Panc1 (cell line): Measurements from ENCODE around the gene ACCSL. TPM values are rescaled to one million over a fixed set of nuclear protein-coding genes. Genes with fewer than 3 reads are reported as not detected.

Experiments
- ATAC-seq: fragments of 200-7000 bp; cut with Tn5 transposase; 2 replicates; pipeline ENCODE4 v1.9.1; 2020; ENCODE audit warnings: mild to moderate bottlenecking, moderate library complexity
- BruUV-seq: library from RNA; stranded (reverse); fragments of 400-500 nt; replicated peaks from 2 replicates; lab custom pipeline; 2021; lab: Mats Ljungman, UMichigan
- CTCF ChIA-PET: fragments of 300-600 bp; sonication (Branson Sonifier 250); formaldehyde crosslinking; loops from one replicate; lab custom pipeline; 2022; ENCODE audit warnings: antibody characterized with exemption; lab: Charles Lee
- POLR2A ChIA-PET: fragments of 300-600 bp; sonication (Branson Sonifier 250); formaldehyde crosslinking; loops from one replicate; lab custom pipeline; 2022; ENCODE audit warnings: antibody characterized with exemption; lab: Charles Lee
- DNase-seq: peaks from one replicate; pipeline ENCODE4 v3.0.0-alpha.2; 2010; ENCODE audit warnings: low read depth, low spot score
- H3K27ac ChIP-seq: 2 replicates; pipeline ENCODE4 v1.5.1; 2011; ENCODE audit warnings: mild to moderate bottlenecking, low read length, inconsistent platforms
- H3K27me3 ChIP-seq: fragments of 200-500 bp; sonication (Bioruptor generic); 2 replicates; pipeline ENCODE4 v1.6.0; 2014; ENCODE audit warnings: low read length, inconsistent platforms; ENCODE audit not compliant: control insufficient read depth, insufficient read depth
- H3K36me3 ChIP-seq: fragments of 200-500 bp; sonication (Bioruptor generic); 2 replicates; pipeline ENCODE4 v1.5.1; 2014; ENCODE audit warnings: inconsistent platforms, mild to moderate bottlenecking, low read length, moderate library complexity; ENCODE audit not compliant: control insufficient read depth, insufficient read depth
- H3K4me1 ChIP-seq: 2 replicates; pipeline ENCODE4 v1.5.1; 2011; ENCODE audit warnings: inconsistent platforms, mild to moderate bottlenecking, low read length, moderate library complexity; ENCODE audit not compliant: control insufficient read depth, insufficient read depth
- H3K4me3 ChIP-seq, 2 experiments: 2 replicates each; pipeline ENCODE4 v1.5.1; 2011 to 2012; ENCODE audit warnings: low read depth in 2 of 2, low read length in 2 of 2, mild to moderate bottlenecking in 2 of 2, inconsistent platforms in 1 of 2, moderate library complexity in 1 of 2
- H3K9me3 ChIP-seq: fragments of 200-500 bp; sonication (Bioruptor generic); 2 replicates; pipeline ENCODE4 v1.5.1; 2014; ENCODE audit warnings: low read depth, mild to moderate bottlenecking, inconsistent platforms, low read length, moderate library complexity; ENCODE audit not compliant: control insufficient read depth, insufficient read depth
- CTCF ChIP-seq: fragments of 450-650 bp; IDR thresholded peaks from 2 replicates; pipeline ENCODE4 v1.5.1; 2017; ENCODE audit warnings: mild to moderate bottlenecking
- POLR2AphosphoS5 ChIP-seq: IDR thresholded peaks from 2 replicates; pipeline ENCODE4 v1.6.1; 2012; ENCODE audit warnings: mild to moderate bottlenecking, low read depth, low read length, moderate library complexity
- REST ChIP-seq, 2 experiments: IDR thresholded peaks; 2 replicates each; pipeline ENCODE4 v1.6.1; 2011 to 2012; ENCODE audit warnings: low read depth in 2 of 2, control low read depth in 1 of 2, low read length in 1 of 2, mild to moderate bottlenecking in 1 of 2, moderate library complexity in 1 of 2; ENCODE audit not compliant: insufficient read depth in 1 of 2
- SIN3A ChIP-seq: IDR thresholded peaks from 2 replicates; pipeline ENCODE4 v1.6.1; 2012; ENCODE audit warnings: low read depth, mild to moderate bottlenecking, low read length, moderate library complexity, borderline replicate concordance; ENCODE audit not compliant: insufficient read depth
- in situ Hi-C: cut with HindIII; loops from 2 replicates; pipeline ENCODE4 v1.10.0; 2016; ENCODE audit warnings: low sequenced_read_pairs, low pct_unique_long_range_greater_than_20kb
- intact Hi-C: fragments of 100-400 bp; cut with micrococcal nuclease; formaldehyde crosslinking; loops from one replicate; pipeline ENCODE4 v1.10.0; 2022; ENCODE audit not compliant: unreplicated experiment
- total RNA-seq: library from RNA; stranded (reverse); gene quantifications from one replicate; pipeline ENCODE4 v1.2.1, GENCODE V29; 2021; ENCODE audit not compliant: unreplicated experiment

ACCSL gene
- total RNA-seq, 1 experiment from 2014 or later = not detected

DNA sequence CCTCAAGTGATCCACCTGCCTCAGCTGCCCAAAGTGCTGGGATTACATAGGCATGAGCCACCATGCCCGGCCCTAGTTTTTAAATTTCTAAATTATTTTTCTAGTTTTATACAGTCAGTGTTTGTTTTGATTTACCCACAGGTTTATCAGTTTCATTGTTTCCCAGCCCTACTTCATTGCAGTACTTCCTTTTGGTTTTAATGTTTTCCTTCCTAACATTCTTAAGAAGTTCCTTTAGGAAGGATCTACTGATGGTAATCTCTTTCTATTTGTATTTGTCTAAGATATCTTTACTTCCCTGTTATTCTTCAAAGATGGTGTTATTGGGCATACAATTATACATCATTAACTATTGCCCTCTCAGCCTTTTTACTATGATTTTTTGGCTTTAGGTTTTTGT lies 42.8 kb downstream of the ACCSL start:
- H3K27me3 ChIP-seq = no peaks in the 10 kb centered on the region
- DNase-seq = no peak
- intact Hi-C loops = no loop called here
- no peak overlapping the region for H3K4me3 ChIP-seq
- TF ChIP-seq POLR2AphosphoS5 (no peak), SIN3A (no peak), REST (IDR thresholded peaks at IDR 0.05; ENCODE audit: insufficient read depth in 1 of 2, low read depth in 2 of 2, low read length in 1 of 2) (no peak)
- H3K36me3 ChIP-seq = no peaks in the 10 kb centered on the region
- H3K4me1 ChIP-seq = peaks cover 5% of the 10 kb centered on the region; the same call in 1 of the 2 replicates
- H3K9me3 ChIP-seq = no peaks in the 10 kb centered on the region
- no TSS peak for BruUV-seq
- ChIA-PET POLR2A (interaction anchor here (0.6 kb wide), 1 partner anchor 17 kb away, joined by 16 read pairs; no protein-coding TSS in a partner anchor), CTCF (no interaction called here)
- no peak overlapping the region for H3K27ac ChIP-seq
- ATAC-seq = no peak
- in situ Hi-C loops = no loop called here

- Histone ChIP-seq H3K4me3 (no peak overlapping the region), H3K36me3 (no peaks in the 10 kb centered on the region; the same call in 1 of the 2 replicates), H3K4me1 (peaks cover 10% of the 10 kb centered on the region; the same call in 1 of the 2 replicates), H3K27me3 (no peaks in the 10 kb centered on the region), H3K27ac (no peak overlapping the region), H3K9me3 (no peaks in the 10 kb centered on the region)
- intact Hi-C loops (no loop called here), in situ Hi-C loops (no loop called here)
- ChIA-PET CTCF (interaction anchor here (0.5 to 2.3 kb wide), 12 partner anchors 10 to 590 kb away, joined by 3 to 14 read pairs (median 4); no protein-coding TSS in a partner anchor), POLR2A (no interaction called here)
- TF ChIP-seq CTCF (peak; percentile 91), REST (IDR thresholded peaks at IDR 0.05; ENCODE audit: insufficient read depth in 1 of 2, low read depth in 2 of 2, low read length in 1 of 2) (no peak)
- no TSS peak for BruUV-seq
- ATAC-seq (no peak), DNase-seq (peak; percentile 43)
These were observed 46.6 kb downstream of the ACCSL start for GRCh38 chr11:44094260-44094868.
